ENCODE data around the gene SYNPO2.

Gene SYNPO2

DNA sequence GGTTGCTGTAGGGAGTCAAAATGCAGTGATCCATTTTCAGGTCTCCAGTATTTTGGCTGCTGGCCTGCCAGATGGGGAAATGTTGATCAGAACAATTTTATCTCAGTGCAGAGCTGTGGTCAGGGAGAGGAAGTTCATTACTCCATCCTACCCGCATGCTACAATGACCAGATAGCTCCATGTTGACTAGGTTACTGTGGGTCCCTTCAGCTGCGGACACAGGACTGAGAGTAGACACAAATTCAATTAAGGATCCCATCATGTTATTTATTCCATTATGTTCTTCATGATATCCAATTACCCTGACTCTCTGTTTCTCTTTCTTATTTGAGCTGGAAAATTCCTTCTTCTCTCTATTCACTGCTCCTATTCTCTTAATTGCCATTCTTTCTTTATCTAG is 16.3 kb downstream of the SYNPO2 start:
- Histone ChIP-seq H3K27me3 (ENCODE audit: insufficient read depth, low read length, poor library complexity) (no peaks in the 10 kb centered on the region), H3K9ac (ENCODE audit: low read length) (no peak overlapping the region), H3K27ac (ENCODE audit: low read depth, low read length) (no peak overlapping the region), H3K79me1 (ENCODE audit: low read length) (no peaks in the 10 kb centered on the region), H3K79me2 (ENCODE audit: control insufficient read depth, insufficient read depth, low read length) (no peaks in the 10 kb centered on the region), H2AK5ac (ENCODE audit: low read length) (no peak overlapping the region), H3K4me3 (ENCODE audit: low read length) (no peak overlapping the region), H4K5ac (ENCODE audit: low read length) (no peak overlapping the region), H2BK5ac (ENCODE audit: low read length) (no peak overlapping the region), H2BK120ac (ENCODE audit: low read depth, low read length) (no peak overlapping the region), H3K56ac (ENCODE audit: low read length) (no peak overlapping the region), H3K4me2 (ENCODE audit: low read length) (no peak overlapping the region), H3K23ac (ENCODE audit: low read length) (no peak overlapping the region), H3K4me1 (ENCODE audit: control insufficient read depth, low read depth, low read length) (no peaks in the 10 kb centered on the region), H3K36me3 (ENCODE audit: control insufficient read depth, insufficient read depth, low read length) (no peaks in the 10 kb centered on the region), H3K18ac (ENCODE audit: low read length) (no peak overlapping the region), H2BK15ac (replicated peaks; ENCODE audit: low read depth) (no peak overlapping the region), H4K8ac (ENCODE audit: low read depth, low read length) (no peak overlapping the region), H3K4ac (ENCODE audit: low read depth, low read length) (no peak overlapping the region)
- no peak for DNase-seq
- WGBS (ENCODE audit: extremely low coverage, insufficient coverage, low lambda C conversion rate) = no CpG with 5 or more reads among the region's 2 CpGs

DNA sequence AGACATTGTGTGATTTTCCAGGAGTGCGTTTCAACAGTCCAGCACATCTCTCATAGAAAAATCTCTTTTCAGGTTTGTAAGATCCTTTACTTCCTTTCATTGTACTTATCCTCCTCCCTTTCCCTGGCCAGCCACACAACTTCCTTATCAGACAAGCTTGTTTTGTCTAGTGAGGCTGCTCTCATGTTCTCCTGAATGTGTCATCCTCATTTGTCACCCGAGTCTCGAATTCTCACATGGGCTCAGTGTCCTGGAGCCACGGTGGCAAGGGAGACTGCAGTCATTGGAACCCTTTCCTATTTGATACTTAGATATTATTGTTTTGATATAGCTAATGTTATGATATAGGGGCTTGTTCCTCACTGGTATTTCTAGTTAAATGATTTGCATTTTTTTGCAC is 16.9 kb downstream of the SYNPO2 start:
- peak; percentile 62 for DNase-seq
- Histone ChIP-seq H3K4me3 (ENCODE audit: low read length) (no peak overlapping the region), H3K4me2 (ENCODE audit: low read length) (no peak overlapping the region), H3K56ac (ENCODE audit: low read length) (no peak overlapping the region), H3K79me2 (ENCODE audit: control insufficient read depth, insufficient read depth, low read length) (no peaks in the 10 kb centered on the region), H2AK5ac (ENCODE audit: low read length) (no peak overlapping the region), H2BK15ac (replicated peaks; ENCODE audit: low read depth) (no peak overlapping the region), H3K9ac (ENCODE audit: low read length) (no peak overlapping the region), H3K27ac (ENCODE audit: low read depth, low read length) (no peak overlapping the region), H2BK5ac (ENCODE audit: low read length) (no peak overlapping the region), H4K8ac (ENCODE audit: low read depth, low read length) (no peak overlapping the region), H3K4me1 (ENCODE audit: control insufficient read depth, low read depth, low read length) (no peaks in the 10 kb centered on the region), H2BK120ac (ENCODE audit: low read depth, low read length) (no peak overlapping the region), H4K5ac (ENCODE audit: low read length) (no peak overlapping the region), H3K23ac (ENCODE audit: low read length) (no peak overlapping the region), H3K27me3 (ENCODE audit: insufficient read depth, low read length, poor library complexity) (no peaks in the 10 kb centered on the region), H3K18ac (ENCODE audit: low read length) (no peak overlapping the region), H3K4ac (ENCODE audit: low read depth, low read length) (no peak overlapping the region), H3K36me3 (ENCODE audit: control insufficient read depth, insufficient read depth, low read length) (no peaks in the 10 kb centered on the region), H3K79me1 (ENCODE audit: low read length) (no peaks in the 10 kb centered on the region)
- WGBS (ENCODE audit: extremely low coverage, insufficient coverage, low lambda C conversion rate) = no CpG with 5 or more reads among the region's 4 CpGs

DNA sequence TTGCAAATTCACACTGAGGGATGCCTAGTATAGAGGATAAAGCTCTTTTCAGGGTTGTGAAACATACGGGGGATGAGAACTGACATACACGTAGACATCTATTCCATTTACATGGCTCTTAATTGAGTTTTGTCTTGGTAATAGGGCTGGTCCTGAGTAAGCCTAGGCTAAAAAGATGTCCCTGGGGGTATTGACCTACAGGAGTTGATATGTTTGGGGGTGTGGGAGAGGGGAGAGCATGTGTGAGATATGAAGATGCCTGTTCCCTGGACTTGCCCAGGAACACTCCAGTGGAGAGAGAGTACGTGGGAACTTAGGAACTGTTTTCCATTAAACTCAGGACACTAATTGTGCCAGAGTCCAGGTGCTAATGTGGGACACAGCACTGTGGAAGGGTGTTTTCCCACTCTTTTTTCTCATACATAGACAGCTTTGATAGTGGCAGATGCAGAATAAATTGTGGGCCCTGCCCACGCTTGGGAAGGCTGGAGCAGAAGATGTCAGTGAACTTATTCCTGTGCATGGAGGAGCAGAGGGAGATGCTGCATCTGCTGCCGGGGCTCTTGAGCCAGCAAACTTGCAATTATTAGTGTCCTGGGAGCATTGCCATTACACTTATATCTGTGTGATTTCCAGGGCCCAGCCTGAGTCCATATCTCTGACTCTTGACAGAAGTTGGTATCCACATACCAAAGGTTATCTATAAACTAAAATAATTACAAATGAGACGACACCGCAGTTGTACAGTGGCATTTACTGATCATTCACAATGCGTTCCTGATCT is 20.7 kb downstream of the SYNPO2 start:
- Histone ChIP-seq H3K36me3 (ENCODE audit: control insufficient read depth, insufficient read depth, low read length) (no peaks in the 10 kb centered on the region), H3K79me1 (ENCODE audit: low read length) (no peaks in the 10 kb centered on the region), H3K79me2 (ENCODE audit: control insufficient read depth, insufficient read depth, low read length) (no peaks in the 10 kb centered on the region), H2AK5ac (ENCODE audit: low read length) (no peak overlapping the region), H3K4me1 (ENCODE audit: control insufficient read depth, low read depth, low read length) (no peaks in the 10 kb centered on the region), H3K4me2 (ENCODE audit: low read length) (no peak overlapping the region), H3K27ac (ENCODE audit: low read depth, low read length) (no peak overlapping the region), H3K27me3 (ENCODE audit: insufficient read depth, low read length, poor library complexity) (no peaks in the 10 kb centered on the region), H2BK15ac (replicated peaks; ENCODE audit: low read depth) (no peak overlapping the region), H3K9ac (ENCODE audit: low read length) (no peak overlapping the region), H3K4me3 (ENCODE audit: low read length) (no peak overlapping the region), H4K5ac (ENCODE audit: low read length) (no peak overlapping the region), H3K18ac (ENCODE audit: low read length) (no peak overlapping the region), H3K23ac (ENCODE audit: low read length) (no peak overlapping the region), H3K56ac (ENCODE audit: low read length) (no peak overlapping the region), H3K4ac (ENCODE audit: low read depth, low read length) (no peak overlapping the region), H2BK5ac (ENCODE audit: low read length) (no peak overlapping the region), H4K8ac (ENCODE audit: low read depth, low read length) (no peak overlapping the region), H2BK120ac (ENCODE audit: low read depth, low read length) (no peak overlapping the region)
- no CpG with 5 or more reads among the region's 8 CpGs for WGBS (ENCODE audit: extremely low coverage, insufficient coverage, low lambda C conversion rate)
- DNase-seq = no peak

DNA sequence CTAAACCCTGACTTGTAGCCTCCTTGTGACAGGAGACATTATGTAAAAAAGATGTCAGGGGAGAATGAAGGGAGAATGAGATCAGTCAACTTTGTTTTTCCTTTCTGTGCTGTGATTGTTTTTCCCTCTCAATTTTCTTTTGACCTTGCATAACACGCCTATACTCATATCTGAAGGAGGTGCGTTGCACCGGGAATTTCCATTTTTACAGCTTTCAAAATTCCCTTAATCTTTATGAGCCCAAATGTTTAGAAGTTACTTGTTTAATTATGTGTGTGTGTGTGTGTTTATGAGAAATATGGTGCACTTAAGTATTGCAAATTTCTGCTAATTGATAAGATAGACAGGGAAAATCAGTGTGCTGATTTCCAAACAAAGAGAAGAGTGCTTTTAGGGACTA is 21.6 kb downstream of the SYNPO2 start:
- no peak for DNase-seq

DNA sequence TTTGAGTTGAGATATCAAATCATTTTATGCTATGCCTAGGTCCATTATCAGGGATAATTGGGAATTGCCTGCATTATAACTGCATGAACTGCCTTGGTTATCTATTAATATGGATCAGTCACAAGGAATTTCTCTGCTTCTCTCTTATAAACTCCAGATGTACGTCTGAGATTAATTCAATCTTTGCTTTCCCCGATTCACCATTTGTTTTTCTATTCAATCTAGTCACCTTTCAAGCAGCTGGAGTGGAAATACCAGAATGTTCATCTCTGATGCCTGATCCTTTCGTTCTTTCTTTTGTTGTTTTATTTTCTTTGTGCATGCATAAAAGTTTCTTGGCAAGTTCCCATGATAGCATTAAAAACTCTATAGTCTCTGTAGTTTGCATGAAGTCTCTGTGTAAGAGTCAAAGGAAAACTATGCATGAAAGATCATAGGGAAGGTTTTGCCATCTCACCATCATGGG is 22.6 kb downstream of the SYNPO2 start:
- Histone ChIP-seq H3K4me2 (ENCODE audit: low read length) (no peak overlapping the region), H4K5ac (ENCODE audit: low read length) (no peak overlapping the region), H3K4ac (ENCODE audit: low read depth, low read length) (no peak overlapping the region), H2BK120ac (ENCODE audit: low read depth, low read length) (no peak overlapping the region), H3K4me3 (ENCODE audit: low read length) (no peak overlapping the region), H3K27me3 (ENCODE audit: insufficient read depth, low read length, poor library complexity) (no peaks in the 10 kb centered on the region), H3K23ac (ENCODE audit: low read length) (no peak overlapping the region), H3K79me1 (ENCODE audit: low read length) (no peaks in the 10 kb centered on the region), H3K9ac (ENCODE audit: low read length) (no peak overlapping the region), H3K18ac (ENCODE audit: low read length) (no peak overlapping the region), H2BK5ac (ENCODE audit: low read length) (no peak overlapping the region), H2BK15ac (replicated peaks; ENCODE audit: low read depth) (no peak overlapping the region), H3K4me1 (ENCODE audit: control insufficient read depth, low read depth, low read length) (no peaks in the 10 kb centered on the region), H3K36me3 (ENCODE audit: control insufficient read depth, insufficient read depth, low read length) (no peaks in the 10 kb centered on the region), H3K27ac (ENCODE audit: low read depth, low read length) (no peak overlapping the region), H3K56ac (ENCODE audit: low read length) (no peak overlapping the region), H2AK5ac (ENCODE audit: low read length) (no peak overlapping the region), H4K8ac (ENCODE audit: low read depth, low read length) (no peak overlapping the region), H3K79me2 (ENCODE audit: control insufficient read depth, insufficient read depth, low read length) (no peaks in the 10 kb centered on the region)
- no peak for DNase-seq
- no CpG with 5 or more reads among the region's 3 CpGs for WGBS (ENCODE audit: extremely low coverage, insufficient coverage, low lambda C conversion rate)

More for the DNA sequence above, 21.6 kb downstream of the SYNPO2 start:
- Histone ChIP-seq H3K36me3 (ENCODE audit: control insufficient read depth, insufficient read depth, low read length) (no peaks in the 10 kb centered on the region), H2BK15ac (replicated peaks; ENCODE audit: low read depth) (no peak overlapping the region), H3K27me3 (ENCODE audit: insufficient read depth, low read length, poor library complexity) (no peaks in the 10 kb centered on the region), H4K5ac (ENCODE audit: low read length) (no peak overlapping the region), H3K27ac (ENCODE audit: low read depth, low read length) (no peak overlapping the region), H4K8ac (ENCODE audit: low read depth, low read length) (no peak overlapping the region), H3K79me2 (ENCODE audit: control insufficient read depth, insufficient read depth, low read length) (no peaks in the 10 kb centered on the region), H3K4me2 (ENCODE audit: low read length) (no peak overlapping the region), H2BK120ac (ENCODE audit: low read depth, low read length) (no peak overlapping the region), H3K79me1 (ENCODE audit: low read length) (no peaks in the 10 kb centered on the region), H3K4me1 (ENCODE audit: control insufficient read depth, low read depth, low read length) (no peaks in the 10 kb centered on the region), H2AK5ac (ENCODE audit: low read length) (no peak overlapping the region), H3K18ac (ENCODE audit: low read length) (no peak overlapping the region), H3K9ac (ENCODE audit: low read length) (no peak overlapping the region), H2BK5ac (ENCODE audit: low read length) (no peak overlapping the region), H3K4ac (ENCODE audit: low read depth, low read length) (no peak overlapping the region), H3K23ac (ENCODE audit: low read length) (no peak overlapping the region), H3K4me3 (ENCODE audit: low read length) (no peak overlapping the region), H3K56ac (ENCODE audit: low read length) (no peak overlapping the region)
- WGBS (ENCODE audit: extremely low coverage, insufficient coverage, low lambda C conversion rate) = no CpG with 5 or more reads among the region's 3 CpGs

DNA sequence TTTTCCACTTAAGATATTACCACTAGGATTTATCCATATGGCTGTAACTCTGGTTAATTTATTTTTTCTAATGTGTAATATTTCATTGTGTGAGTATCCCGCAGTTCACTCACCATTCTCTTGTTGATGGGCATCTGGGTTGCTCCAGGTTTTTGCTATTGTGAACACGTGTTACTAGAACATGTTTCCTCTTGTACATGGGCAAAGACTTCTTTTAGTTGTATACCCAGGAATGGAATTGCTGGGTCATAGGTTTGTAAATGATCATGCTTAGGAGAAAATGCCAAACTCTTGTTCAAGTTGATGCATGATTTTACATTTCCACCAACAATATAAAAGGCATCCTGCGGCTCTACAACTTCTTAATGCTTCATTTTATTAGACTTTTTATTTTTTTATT is 26.8 kb downstream of the SYNPO2 start:
- Histone ChIP-seq H2BK5ac (ENCODE audit: low read length) (no peak overlapping the region), H3K79me1 (ENCODE audit: low read length) (no peaks in the 10 kb centered on the region), H2BK15ac (replicated peaks; ENCODE audit: low read depth) (no peak overlapping the region), H3K4ac (ENCODE audit: low read depth, low read length) (no peak overlapping the region), H3K79me2 (ENCODE audit: control insufficient read depth, insufficient read depth, low read length) (no peaks in the 10 kb centered on the region), H3K4me3 (ENCODE audit: low read length) (no peak overlapping the region), H3K27ac (ENCODE audit: low read depth, low read length) (no peak overlapping the region), H4K5ac (ENCODE audit: low read length) (no peak overlapping the region), H3K18ac (ENCODE audit: low read length) (no peak overlapping the region), H2BK120ac (ENCODE audit: low read depth, low read length) (no peak overlapping the region), H3K36me3 (ENCODE audit: control insufficient read depth, insufficient read depth, low read length) (no peaks in the 10 kb centered on the region), H3K9ac (ENCODE audit: low read length) (no peak overlapping the region), H3K4me1 (ENCODE audit: control insufficient read depth, low read depth, low read length) (no peaks in the 10 kb centered on the region), H3K23ac (ENCODE audit: low read length) (no peak overlapping the region), H2AK5ac (ENCODE audit: low read length) (no peak overlapping the region), H3K4me2 (ENCODE audit: low read length) (no peak overlapping the region), H4K8ac (ENCODE audit: low read depth, low read length) (no peak overlapping the region), H3K27me3 (ENCODE audit: insufficient read depth, low read length, poor library complexity) (no peaks in the 10 kb centered on the region), H3K56ac (ENCODE audit: low read length) (no peak overlapping the region)
- no CpG with 5 or more reads among the region's 3 CpGs for WGBS (ENCODE audit: extremely low coverage, insufficient coverage, low lambda C conversion rate)
- DNase-seq = no peak
